Right cardiac atrium (tissue), 5 donors: ENCODE data around the gene ANKRD9. TPM values are rescaled to one million over a fixed set of nuclear protein-coding genes. Genes with fewer than 3 reads are reported as not detected.

Experiments
- ATAC-seq, 2 donors: fragments of 200-7000 bp; cut with Tn5 transposase; one replicate each; pipeline versions ENCODE4 v1.8.0 to v1.9.1; 2020; ENCODE audit warnings: moderate library complexity in 2 of 2, mild to moderate bottlenecking in 1 of 2
- DNase-seq, 3 donors: peaks; one replicate each; pipeline ENCODE4 v3.0.0-alpha.2; 2020
- H3K27ac ChIP-seq: one replicate; pipeline ENCODE4 v1.5.1; 2013; ENCODE audit warnings: mild to moderate bottlenecking, low read length, control low read depth, moderate library complexity
- H3K27me3 ChIP-seq: one replicate; pipeline ENCODE4 v1.6.1; 2013; ENCODE audit not compliant: control insufficient read depth, insufficient read depth
- H3K4me1 ChIP-seq: one replicate; pipeline ENCODE4 v1.6.1; 2013; ENCODE audit warnings: low read length; ENCODE audit not compliant: control insufficient read depth, insufficient read depth
- H3K4me3 ChIP-seq: one replicate; pipeline ENCODE4 v1.5.1; 2013; ENCODE audit warnings: low read length, control low read depth
- H3K9me3 ChIP-seq: one replicate; pipeline ENCODE4 v1.6.1; 2013; ENCODE audit warnings: low read length; ENCODE audit not compliant: control insufficient read depth
- WGBS: extraction: QIAGEN DNeasy Blood & Tissue Kit; methylation state at CpG from one replicate; pipeline ENCODE4 v1.1.7; 2013; 5-methylcytosine and 5-hydroxymethylcytosine counted together
- intact Hi-C, 4 donors: fragments of 100-400 bp; cut with DNase I; formaldehyde crosslinking; loops; one replicate each; pipeline versions ENCODE4 v1.11.0 to v1.14.0; 2022 to 2023
- polyA plus RNA-seq: library from polyadenylated mRNA; stranded (reverse); fragments of 200-250 nt; gene quantifications from one replicate; pipeline ENCODE4 v1.2.3, GENCODE V29; 2013
- total RNA-seq, 4 donors: library from RNA; stranded (reverse); fragmentation: NEBNext Ultra II Directional; extraction: Animal tissue kit (Norgen Biotek cat#: 25700); gene quantifications; one replicate each; pipeline ENCODE4 v1.2.1, GENCODE V29; 2021
- donor health status: healthy with polysubstance abuse.
- donor health status: DM: no; HTN: yes; CAD: no.
- donor health status: DM: no; HTN: no; CAD: no.
- donor health status: DM: no; HTN: yes; CAD: no; lungs with severe emphysema.
- donor health status: DM: yes; HTN: yes; CAD: no.

Gene ANKRD9
- total and polyA plus RNA-seq, 5 donors, result 43.1 to 134 (median 118) TPM

DNA sequence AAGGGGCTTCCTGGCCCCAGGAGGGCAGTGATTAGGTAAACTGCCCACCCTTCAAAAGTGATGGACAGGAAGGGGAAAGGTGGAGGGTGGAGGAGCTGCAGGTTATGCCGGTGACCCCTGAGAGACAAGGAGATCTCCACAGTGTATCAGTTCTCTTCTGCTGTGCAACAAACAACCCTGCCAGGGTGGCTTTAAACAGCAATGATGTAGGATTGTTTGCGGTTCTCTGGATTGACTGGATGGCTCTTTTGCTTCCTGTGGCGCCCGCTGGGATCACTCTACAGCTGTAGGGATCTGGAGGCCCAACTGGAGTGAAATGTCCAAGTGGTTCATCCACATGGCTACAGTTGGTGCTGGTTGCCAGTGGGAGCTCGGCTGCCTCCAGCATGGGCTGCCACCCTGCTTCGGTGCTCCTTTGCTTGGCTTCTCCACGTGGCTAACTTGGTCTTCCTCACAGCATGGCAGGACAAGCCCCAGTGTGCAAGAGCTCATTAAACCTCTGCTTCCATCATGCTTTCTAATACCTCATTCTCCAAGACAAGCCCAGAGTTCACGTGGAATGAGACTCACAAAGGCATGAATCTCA is 8.6 kb upstream of the ANKRD9 start:
- H3K4me1 ChIP-seq, result no peaks in the 10 kb centered on the region
- no peaks in the 10 kb centered on the region for H3K27me3 ChIP-seq
- no peak overlapping the region for H3K4me3 ChIP-seq
- no peak for ATAC-seq
- peak in 1 of 3 donors; percentile 39 for DNase-seq
- intact Hi-C loops, result no loop called here
- H3K9me3 ChIP-seq, result no peaks in the 10 kb centered on the region
- 89% methylated on average over 8 of the region's 8 CpGs for WGBS
- no peak overlapping the region for H3K27ac ChIP-seq

GRCh38 chr14:102517392-102518062 is 8.0 kb upstream of the ANKRD9 start:
- intact Hi-C loops, result loop anchor here in 3 of 4 donors (2.0 kb wide), 3 partner anchors 79 to 83 kb away; no protein-coding TSS in a partner anchor
- DNase-seq, result peak in 1 of 3 donors; percentile 72
- no peaks in the 10 kb centered on the region for H3K9me3 ChIP-seq
- no peaks in the 10 kb centered on the region for H3K4me1 ChIP-seq
- no peaks in the 10 kb centered on the region for H3K27me3 ChIP-seq
- 29% methylated on average over 37 of the region's 37 CpGs for WGBS
- H3K4me3 ChIP-seq, result peak overlapping the region; percentile 78
- ATAC-seq, result peak; percentile 12 to 32
- no peak overlapping the region for H3K27ac ChIP-seq

- Histone ChIP-seq H3K27ac (no peak overlapping the region), H3K4me3 (peak overlapping the region; percentile 78), H3K9me3 (no peaks in the 10 kb centered on the region), H3K27me3 (no peaks in the 10 kb centered on the region), H3K4me1 (no peaks in the 10 kb centered on the region)
- intact Hi-C loops, result loop anchor here in 3 of 4 donors (2.0 kb wide), 3 partner anchors 78 to 82 kb away; no protein-coding TSS in a partner anchor
- WGBS, result 1% methylated on average over 95 of the region's 95 CpGs
- ATAC-seq (peak; percentile 69 to 75), DNase-seq (peak in 2 of 3 donors; percentile 86 to 88)
Measured at GRCh38 chr14:102516531-102517391, 7.2 kb upstream of the ANKRD9 start.

DNA sequence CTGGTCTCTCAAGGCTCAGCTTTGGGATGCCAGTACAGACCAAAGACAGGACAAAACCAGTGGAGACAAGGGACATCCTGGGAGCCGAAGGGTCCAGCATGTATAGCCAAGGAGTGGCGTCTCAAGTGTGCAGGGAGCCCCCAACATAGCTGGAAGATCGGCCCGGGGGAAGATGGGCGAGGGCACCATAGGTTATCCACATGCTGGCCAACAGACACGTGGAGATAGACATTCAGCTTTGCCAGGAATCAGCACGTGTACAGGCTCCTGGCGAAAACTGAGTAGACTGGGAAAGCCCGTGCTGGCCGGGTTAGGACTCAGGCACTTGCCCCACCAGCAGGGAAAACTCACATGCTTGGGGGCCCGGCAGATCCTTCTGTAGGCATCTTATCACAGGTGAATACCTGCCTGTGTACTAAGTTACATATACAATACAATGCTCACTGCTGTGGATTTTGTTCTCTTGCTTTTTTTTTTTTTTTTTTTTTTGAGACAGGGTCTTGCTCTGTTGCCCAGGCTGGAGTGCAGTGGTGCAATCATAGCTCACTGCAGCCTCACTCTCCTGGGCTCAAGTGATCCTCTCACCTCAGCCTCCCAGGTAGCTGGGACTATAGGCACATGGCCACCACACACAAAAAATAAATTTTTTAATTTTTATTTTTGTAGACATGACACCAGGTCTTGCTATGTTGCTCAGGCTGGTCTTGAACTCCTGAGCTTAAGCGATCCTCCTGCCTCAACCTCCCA is 5.6 kb upstream of the ANKRD9 start:
- Histone ChIP-seq H3K9me3 (no peaks in the 10 kb centered on the region), H3K27me3 (no peaks in the 10 kb centered on the region), H3K27ac (no peak overlapping the region), H3K4me3 (no peak overlapping the region), H3K4me1 (no peaks in the 10 kb centered on the region)
- ATAC-seq (no peak), DNase-seq (peak in 1 of 3 donors; percentile 48)
- WGBS, result 87% methylated on average over 12 of the region's 12 CpGs
- intact Hi-C loops, result loop anchor here in 1 of 4 donors (1.0 kb wide), 1 partner anchor 77 kb away; no protein-coding TSS in a partner anchor

GRCh38 chr14:102513899-102514772 is 4.6 kb upstream of the ANKRD9 start:
- Histone ChIP-seq H3K4me3 (no peak overlapping the region), H3K9me3 (no peaks in the 10 kb centered on the region), H3K27me3 (no peaks in the 10 kb centered on the region), H3K4me1 (no peaks in the 10 kb centered on the region), H3K27ac (no peak overlapping the region)
- WGBS, result 85% methylated on average over 21 of the region's 21 CpGs
- DNase-seq (peak in 1 of 3 donors; percentile 37), ATAC-seq (no peak)
- intact Hi-C loops, result no loop called here

DNA sequence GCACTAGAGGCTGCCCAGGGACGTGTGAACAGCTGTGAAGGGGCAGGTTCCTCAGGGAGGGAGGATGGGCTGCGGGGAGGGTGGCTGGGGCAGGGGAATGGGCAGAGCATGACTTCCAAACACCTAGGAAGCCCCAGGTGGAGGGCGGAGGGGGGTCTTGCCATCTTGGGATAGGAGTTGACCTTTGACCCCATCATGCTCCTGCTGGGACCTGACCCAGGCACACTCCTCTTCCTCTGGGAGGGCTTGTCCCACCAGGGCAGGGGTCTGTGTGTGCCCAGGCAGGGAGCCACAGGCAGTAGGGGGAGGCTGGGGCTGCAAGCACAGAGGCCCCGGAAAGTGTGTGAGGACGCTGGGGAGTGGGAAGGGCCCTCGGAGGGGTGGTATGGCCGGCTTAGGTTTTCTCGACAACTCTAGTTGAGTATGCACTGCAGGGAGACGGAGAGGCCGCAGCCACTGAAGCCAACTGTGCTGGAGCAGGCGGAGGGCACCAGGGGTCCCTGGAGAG is 3.3 kb upstream of the ANKRD9 start:
- Histone ChIP-seq H3K27ac (no peak overlapping the region), H3K4me1 (no peaks in the 10 kb centered on the region), H3K9me3 (no peaks in the 10 kb centered on the region), H3K27me3 (no peaks in the 10 kb centered on the region), H3K4me3 (no peak overlapping the region)
- WGBS, result 87% methylated on average over 11 of the region's 11 CpGs
- peak in 1 of 3 donors; percentile 58 for DNase-seq
- intact Hi-C loops, result no loop called here
- no peak for ATAC-seq

DNA sequence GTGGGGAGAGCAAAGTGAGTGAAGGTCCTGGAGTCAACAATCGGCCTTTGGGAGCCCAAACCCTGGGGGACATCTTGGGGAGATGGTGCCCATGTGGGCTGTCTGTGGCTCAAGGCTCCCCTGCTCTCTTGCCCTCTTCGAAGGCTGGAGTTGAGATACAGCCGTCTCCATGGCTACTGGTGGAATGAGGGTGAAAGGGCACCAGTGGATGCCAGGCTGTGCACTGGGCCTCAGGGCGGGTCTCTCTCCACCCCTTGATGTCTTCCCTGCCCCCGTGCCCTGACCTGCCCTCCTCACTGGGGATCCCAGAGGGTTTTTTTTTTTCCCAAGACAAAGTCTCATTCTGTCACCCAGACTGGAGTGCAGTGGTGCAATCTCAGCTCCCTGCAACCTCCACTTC is 2.0 kb upstream of the ANKRD9 start:
- WGBS, result 92% methylated on average over 5 of the region's 5 CpGs
- Histone ChIP-seq H3K9me3 (no peaks in the 10 kb centered on the region), H3K4me1 (no peaks in the 10 kb centered on the region), H3K27ac (no peak overlapping the region), H3K27me3 (no peaks in the 10 kb centered on the region), H3K4me3 (no peak overlapping the region)
- intact Hi-C loops, result no loop called here
- DNase-seq, result no peak
- ATAC-seq, result no peak

GRCh38 chr14:102510616-102511520 is 1.3 kb upstream of the ANKRD9 start:
- DNase-seq (peak in 2 of 3 donors; percentile 69 to 79), ATAC-seq (peak; percentile 6 to 28)
- 73% methylated on average over 19 of the region's 19 CpGs for WGBS
- Histone ChIP-seq H3K4me1 (no peaks in the 10 kb centered on the region), H3K27me3 (no peaks in the 10 kb centered on the region), H3K27ac (peak overlapping the region; percentile 10), H3K9me3 (no peaks in the 10 kb centered on the region), H3K4me3 (no peak overlapping the region)
- intact Hi-C loops, result no loop called here
